ENCODE measurements around the gene MYL10.

MYL10 gene

GRCh38 chr7:101595766-101596537 is 33.1 kb downstream of the MYL10 start:
- in situ Hi-C loops (cut with HindIII; ENCODE audit: low sequenced_read_pairs) = no loop called here
- H3K4me3 ChIP-seq (ENCODE audit: low read depth, low read length) = no peak overlapping the region
- DNase-seq (ENCODE audit: low read depth, low spot score) = no peak
- TF ChIP-seq CTCF (IDR thresholded peaks at IDR 0.05; ENCODE audit: low read depth, low read length) = no peak

GRCh38 chr7:101595246-101595645 is 33.9 kb downstream of the MYL10 start:
- in situ Hi-C loops (cut with HindIII; ENCODE audit: low sequenced_read_pairs) = no loop called here
- TF ChIP-seq CTCF (IDR thresholded peaks at IDR 0.05; ENCODE audit: low read depth, low read length) = no peak
- no peak for DNase-seq (ENCODE audit: low read depth, low spot score)
- H3K4me3 ChIP-seq (ENCODE audit: low read depth, low read length) = no peak overlapping the region

GRCh38 chr7:101594790-101595189 is 34.3 kb downstream of the MYL10 start:
- TF ChIP-seq CTCF (IDR thresholded peaks at IDR 0.05; ENCODE audit: low read depth, low read length) = no peak
- in situ Hi-C loops (cut with HindIII; ENCODE audit: low sequenced_read_pairs) = no loop called here

GRCh38 chr7:101593556-101593955 is 35.5 kb downstream of the MYL10 start:
- in situ Hi-C loops (cut with HindIII; ENCODE audit: low sequenced_read_pairs) = no loop called here
- TF ChIP-seq CTCF (IDR thresholded peaks at IDR 0.05; ENCODE audit: low read depth, low read length) = no peak
- no peak for DNase-seq (ENCODE audit: low read depth, low spot score)
- H3K4me3 ChIP-seq (ENCODE audit: low read depth, low read length) = no peak overlapping the region

More at GRCh38 chr7:101594790-101595189, 34.3 kb downstream of the MYL10 start:
- H3K4me3 ChIP-seq (ENCODE audit: low read depth, low read length) = no peak overlapping the region
- no peak for DNase-seq (ENCODE audit: low read depth, low spot score)

GRCh38 chr7:101591504-101591903 is 37.6 kb downstream of the MYL10 start:
- no peak overlapping the region for H3K4me3 ChIP-seq (ENCODE audit: low read depth, low read length)
- no peak for TF ChIP-seq CTCF (IDR thresholded peaks at IDR 0.05; ENCODE audit: low read depth, low read length)
- in situ Hi-C loops (cut with HindIII; ENCODE audit: low sequenced_read_pairs) = no loop called here
- no peak for DNase-seq (ENCODE audit: low read depth, low spot score)

- no peak for TF ChIP-seq CTCF (IDR thresholded peaks at IDR 0.05; ENCODE audit: low read depth, low read length)
- DNase-seq (ENCODE audit: low read depth, low spot score) = no peak
- H3K4me3 ChIP-seq (ENCODE audit: low read depth, low read length) = no peak overlapping the region
- in situ Hi-C loops (cut with HindIII; ENCODE audit: low sequenced_read_pairs) = no loop called here
Observed at GRCh38 chr7:101590663-101591435, 38.2 kb downstream of the MYL10 start.

All from astrocyte of the spinal cord (primary cell).